ENCODE results near the gene NKD1. TPM values are rescaled to one million over a fixed set of nuclear protein-coding genes. Genes with fewer than 3 reads are reported as not detected.
"Not testable (repeated sequence)": the region's sequence is repeated elsewhere in the genome, so short reads cannot be mapped to it uniquely, and the experiment has no call there.

Gene NKD1
- total RNA-seq, 2 experiments from 2014 or later: 0.67 to 1.6 TPM

- H3K27ac Mint-ChIP-seq: no peak overlapping the region
- intact Hi-C loops (cut with micrococcal nuclease): no loop called here
- H3K27me3 Mint-ChIP-seq: no peaks in the 10 kb centered on the region
- H3K4me3 Mint-ChIP-seq: no peak overlapping the region
- ChIA-PET CTCF (no interaction called here), POLR2A (no interaction called here)
- no peaks in the 10 kb centered on the region for H3K36me3 Mint-ChIP-seq
- peaks cover 10% of the 10 kb centered on the region for H3K9me3 Mint-ChIP-seq
- DNase-seq: no peak
- H3K4me1 Mint-ChIP-seq (ENCODE audit: low read depth): no peaks in the 10 kb centered on the region
These were observed 13.6 kb upstream of the NKD1 start for GRCh38 chr16:50534556-50534955.

- Mint-ChIP-seq H3K4me1 (ENCODE audit: low read depth) (no peaks in the 10 kb centered on the region), H3K27ac (no peak overlapping the region), H3K4me3 (no peak overlapping the region), H3K9me3 (peaks cover 6% of the 10 kb centered on the region), H3K36me3 (no peaks in the 10 kb centered on the region), H3K27me3 (no peaks in the 10 kb centered on the region)
- intact Hi-C loops (cut with micrococcal nuclease): no loop called here
- ChIA-PET CTCF (no interaction called here), POLR2A (no interaction called here)
- DNase-seq: no peak
These were observed 13.2 kb upstream of the NKD1 start for GRCh38 chr16:50534958-50535357.

GRCh38 chr16:50535506-50536257 lies 12.5 kb upstream of the NKD1 start:
- no peak for DNase-seq
- no peaks in the 10 kb centered on the region for H3K9me3 Mint-ChIP-seq
- POLR2A ChIA-PET: no interaction called here
- intact Hi-C loops (cut with micrococcal nuclease): no loop called here
- H3K27ac Mint-ChIP-seq: no peak overlapping the region
- no peak overlapping the region for H3K4me3 Mint-ChIP-seq
- CTCF ChIA-PET: interaction anchor here (1.1 kb wide), 1 partner anchor 130 kb away, joined by 3 read pairs; no protein-coding TSS in a partner anchor
- no peaks in the 10 kb centered on the region for H3K4me1 Mint-ChIP-seq (ENCODE audit: low read depth)
- no peaks in the 10 kb centered on the region for H3K27me3 Mint-ChIP-seq
- no peaks in the 10 kb centered on the region for H3K36me3 Mint-ChIP-seq

- H3K9me3 Mint-ChIP-seq; DNase-seq; H3K27me3 Mint-ChIP-seq; H3K4me1 Mint-ChIP-seq (ENCODE audit: low read depth); H3K36me3 Mint-ChIP-seq; POLR2A ChIA-PET; H3K27ac Mint-ChIP-seq; H3K4me3 Mint-ChIP-seq; intact Hi-C loops (cut with micrococcal nuclease): not testable (repeated sequence)
- CTCF ChIA-PET: interaction anchor here (1.1 kb wide), 1 partner anchor 129 kb away, joined by 3 read pairs; no protein-coding TSS in a partner anchor
These were observed 11.9 kb upstream of the NKD1 start for GRCh38 chr16:50536258-50536645.

- no peaks in the 10 kb centered on the region for H3K36me3 Mint-ChIP-seq
- H3K4me1 Mint-ChIP-seq (ENCODE audit: low read depth): no peaks in the 10 kb centered on the region
- H3K9me3 Mint-ChIP-seq: no peaks in the 10 kb centered on the region
- H3K27me3 Mint-ChIP-seq: no peaks in the 10 kb centered on the region
- ChIA-PET POLR2A (no interaction called here), CTCF (no interaction called here)
- H3K4me3 Mint-ChIP-seq: no peak overlapping the region
- intact Hi-C loops (cut with micrococcal nuclease): no loop called here
- no peak for DNase-seq
- H3K27ac Mint-ChIP-seq: no peak overlapping the region
These were observed 10.5 kb upstream of the NKD1 start for GRCh38 chr16:50537533-50538290.

GRCh38 chr16:50538411-50539052 lies 9.7 kb upstream of the NKD1 start:
- CTCF ChIA-PET: no interaction called here
- DNase-seq: no peak
- intact Hi-C loops (cut with micrococcal nuclease): no loop called here
- Mint-ChIP-seq H3K27ac (no peak overlapping the region), H3K4me1 (ENCODE audit: low read depth) (no peaks in the 10 kb centered on the region), H3K36me3 (no peaks in the 10 kb centered on the region), H3K4me3 (no peak overlapping the region), H3K9me3 (peaks cover 8% of the 10 kb centered on the region), H3K27me3 (no peaks in the 10 kb centered on the region)
- POLR2A ChIA-PET: no interaction called here

- Mint-ChIP-seq H3K27ac (no peak overlapping the region), H3K4me1 (ENCODE audit: low read depth) (no peaks in the 10 kb centered on the region), H3K9me3 (peaks cover 14% of the 10 kb centered on the region), H3K36me3 (no peaks in the 10 kb centered on the region), H3K4me3 (no peak overlapping the region), H3K27me3 (no peaks in the 10 kb centered on the region)
- ChIA-PET POLR2A (no interaction called here), CTCF (no interaction called here)
- intact Hi-C loops (cut with micrococcal nuclease): no loop called here
- no peak for DNase-seq
These were observed 9.0 kb upstream of the NKD1 start for GRCh38 chr16:50539053-50539695.

GRCh38 chr16:50539822-50540710 lies 8.1 kb upstream of the NKD1 start:
- POLR2A ChIA-PET: no interaction called here

GRCh38 chr16:50540711-50541007 lies 7.5 kb upstream of the NKD1 start:
- peaks cover 15% of the 10 kb centered on the region for H3K9me3 Mint-ChIP-seq
- H3K36me3 Mint-ChIP-seq: no peaks in the 10 kb centered on the region
- no peaks in the 10 kb centered on the region for H3K4me1 Mint-ChIP-seq (ENCODE audit: low read depth)
- no peak overlapping the region for H3K27ac Mint-ChIP-seq
- CTCF ChIA-PET: no interaction called here
- H3K27me3 Mint-ChIP-seq: no peaks in the 10 kb centered on the region
- POLR2A ChIA-PET: no interaction called here
- intact Hi-C loops (cut with micrococcal nuclease): no loop called here
- no peak for DNase-seq
- no peak overlapping the region for H3K4me3 Mint-ChIP-seq

More at GRCh38 chr16:50539822-50540710, 8.1 kb upstream of the NKD1 start:
- no peak overlapping the region for H3K27ac Mint-ChIP-seq
- H3K9me3 Mint-ChIP-seq: peaks cover 15% of the 10 kb centered on the region
- no peak for DNase-seq
- H3K4me1 Mint-ChIP-seq (ENCODE audit: low read depth): no peaks in the 10 kb centered on the region
- no peak overlapping the region for H3K4me3 Mint-ChIP-seq
- no peaks in the 10 kb centered on the region for H3K36me3 Mint-ChIP-seq
- intact Hi-C loops (cut with micrococcal nuclease): no loop called here
- CTCF ChIA-PET: no interaction called here
- no peaks in the 10 kb centered on the region for H3K27me3 Mint-ChIP-seq

- intact Hi-C loops (cut with micrococcal nuclease): no loop called here
- H3K27ac Mint-ChIP-seq: no peak overlapping the region
- H3K36me3 Mint-ChIP-seq: no peaks in the 10 kb centered on the region
- DNase-seq: no peak
- no peaks in the 10 kb centered on the region for H3K27me3 Mint-ChIP-seq
- peaks cover 15% of the 10 kb centered on the region for H3K9me3 Mint-ChIP-seq
- ChIA-PET CTCF (interaction anchor here (1.7 kb wide), 1 partner anchor 85 kb away, joined by 4 read pairs; no protein-coding TSS in a partner anchor), POLR2A (no interaction called here)
- H3K4me1 Mint-ChIP-seq (ENCODE audit: low read depth): peaks cover 4% of the 10 kb centered on the region
- no peak overlapping the region for H3K4me3 Mint-ChIP-seq
These were observed 5.5 kb upstream of the NKD1 start for GRCh38 chr16:50542703-50543102.

GRCh38 chr16:50546125-50546524 lies 2.1 kb upstream of the NKD1 start:
- Mint-ChIP-seq H3K27me3 (no peaks in the 10 kb centered on the region), H3K4me3 (no peak overlapping the region), H3K4me1 (ENCODE audit: low read depth) (peaks cover 7% of the 10 kb centered on the region), H3K27ac (no peak overlapping the region), H3K36me3 (no peaks in the 10 kb centered on the region), H3K9me3 (peaks cover 15% of the 10 kb centered on the region)
- ChIA-PET POLR2A (no interaction called here), CTCF (interaction anchor here (2.3 kb wide), 1 partner anchor 260 kb away, joined by 17 read pairs; no protein-coding TSS in a partner anchor)
- no peak for DNase-seq
- intact Hi-C loops (cut with micrococcal nuclease): loop anchor here (2.0 to 5.0 kb wide), 4 partner anchors 96 to 201 kb away; partner anchors contain the start of gene BRD7
